HG02970 (cell line): ENCODE results near the gene PDCD2.
"Not testable (repeated sequence)": the region's sequence is repeated elsewhere in the genome, so short reads cannot be mapped to it uniquely, and the experiment has no call there.

Experiments used
- ATAC-seq: cut with Tn5 transposase; IDR thresholded peaks from one replicate; pipeline ENCODE4 v1.9.1; 2021; ENCODE audit warnings: mild to moderate bottlenecking, moderate library complexity, moderate number of reproducible peaks; ENCODE audit not compliant: unreplicated experiment, low FRiP score

PDCD2 gene

GRCh38 chr6:170553534-170554012 is 30.9 kb downstream of the PDCD2 start:
- peak; percentile 26 for ATAC-seq

DNA sequence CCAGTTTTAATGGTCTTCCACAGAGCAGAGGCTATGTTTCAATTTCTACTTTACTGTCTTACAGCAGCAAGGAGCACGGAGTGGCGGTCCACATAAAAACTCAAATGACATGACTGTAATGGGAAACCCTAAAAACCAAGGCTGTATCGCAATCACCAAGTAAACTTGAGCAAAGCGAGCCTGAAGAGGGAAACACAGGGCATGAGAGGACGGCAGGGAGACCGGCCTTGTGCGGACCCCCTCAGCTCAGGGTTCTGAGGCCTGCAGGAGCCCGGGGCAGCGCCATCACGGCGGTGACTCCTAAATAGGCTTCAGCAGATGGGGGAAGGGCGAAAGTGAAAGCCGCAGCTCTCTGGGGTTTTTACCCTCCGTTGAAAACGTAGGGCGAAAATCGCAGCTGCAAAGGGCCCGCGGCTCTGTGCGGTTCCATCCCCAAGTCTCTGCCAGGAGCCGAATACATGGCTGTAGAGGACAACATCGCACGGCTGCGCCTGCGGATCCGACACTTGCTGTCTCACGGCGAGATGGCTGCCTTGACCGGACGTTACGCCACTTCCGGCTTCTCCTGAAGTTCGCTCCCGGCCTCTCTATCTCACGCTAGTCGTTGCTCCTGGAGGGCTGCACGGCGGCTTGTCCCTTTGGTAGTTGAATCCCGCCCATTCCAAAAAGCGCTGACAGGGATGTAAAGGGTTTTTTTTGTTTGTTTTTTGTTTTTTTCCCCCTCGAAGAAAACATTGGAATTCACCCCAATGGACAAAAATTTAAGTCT is 31.5 kb downstream of the PDCD2 start, which contains the start of gene PSMB1:
PSMB1 (minus strand) TSS at position 543 of the 769 bp plus-strand sequence; CDS start at position 478, 65 bp downstream.
- peak; percentile 46 for ATAC-seq

DNA sequence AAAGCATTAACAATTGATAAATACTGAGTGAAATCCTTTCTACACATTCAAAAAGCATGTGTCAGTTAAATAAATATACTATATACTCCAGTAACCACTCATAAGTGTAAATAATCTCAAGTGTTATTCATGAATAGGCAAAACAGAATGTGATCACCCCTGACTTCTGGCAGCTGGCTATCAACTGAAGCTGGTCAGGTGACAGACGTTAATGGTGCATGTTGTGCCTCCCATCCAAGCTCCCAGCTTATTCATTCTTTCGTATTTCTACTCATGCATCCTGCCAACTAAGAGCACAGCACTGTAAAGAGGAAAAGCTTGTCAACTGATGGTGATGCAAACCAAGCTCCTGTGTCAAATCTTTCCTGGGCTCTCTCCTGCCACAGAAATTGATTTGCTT is 39.0 kb downstream of the PDCD2 start:
- ATAC-seq: no peak

GRCh38 chr6:170542031-170542719 is 42.3 kb downstream of the PDCD2 start:
- ATAC-seq: no peak

GRCh38 chr6:170537329-170537728 is 47.1 kb downstream of the PDCD2 start:
- no peak for ATAC-seq

DNA sequence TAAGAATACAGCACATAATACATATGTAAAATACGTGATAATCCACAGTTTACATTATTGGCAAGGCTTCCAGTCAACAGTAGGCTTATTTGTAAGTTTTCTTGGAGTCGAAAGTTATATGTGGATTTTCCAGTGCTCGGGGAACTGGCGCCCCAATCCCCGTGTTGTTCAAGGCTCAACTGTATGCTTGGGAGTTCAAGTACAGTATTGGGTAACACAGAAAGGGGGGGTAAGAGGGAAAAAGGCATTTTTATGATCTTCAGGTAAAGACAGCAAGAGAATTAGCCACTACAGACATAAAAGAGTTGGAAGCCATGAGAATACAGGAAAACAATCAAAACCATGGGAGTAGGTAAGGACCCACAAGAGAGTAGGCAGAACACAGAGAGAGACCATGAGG is 47.8 kb downstream of the PDCD2 start:
- no peak for ATAC-seq

- no peak for ATAC-seq
Measured at GRCh38 chr6:170535004-170535403, 49.4 kb downstream of the PDCD2 start.

DNA sequence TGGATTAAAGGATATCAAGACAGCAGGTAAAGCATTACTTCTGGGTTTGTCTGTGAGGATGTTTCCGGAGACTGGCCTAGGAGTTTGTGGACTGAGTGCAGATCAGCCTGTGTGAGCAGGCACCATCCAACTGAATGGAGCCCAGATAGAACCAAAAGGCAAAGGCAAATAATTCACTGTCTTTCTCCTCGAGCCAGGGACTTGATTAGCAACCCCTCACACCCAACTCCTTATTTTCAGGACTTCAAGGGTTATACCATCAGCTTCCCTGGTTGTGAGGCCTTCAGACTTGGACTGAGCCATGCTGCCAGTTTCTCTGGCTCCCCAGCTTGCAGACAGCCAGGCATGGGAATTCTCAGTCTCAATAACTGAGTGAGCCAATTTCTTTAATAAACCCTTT is 50.6 kb downstream of the PDCD2 start:
- ATAC-seq: no peak

- ATAC-seq: no peak
Measured at GRCh38 chr6:170532867-170533488, 51.5 kb downstream of the PDCD2 start.

- no peak for ATAC-seq
Measured at GRCh38 chr6:170529839-170530469, 54.5 kb downstream of the PDCD2 start.

GRCh38 chr6:170527995-170528394 is 56.4 kb downstream of the PDCD2 start:
- not testable (repeated sequence) for ATAC-seq

DNA sequence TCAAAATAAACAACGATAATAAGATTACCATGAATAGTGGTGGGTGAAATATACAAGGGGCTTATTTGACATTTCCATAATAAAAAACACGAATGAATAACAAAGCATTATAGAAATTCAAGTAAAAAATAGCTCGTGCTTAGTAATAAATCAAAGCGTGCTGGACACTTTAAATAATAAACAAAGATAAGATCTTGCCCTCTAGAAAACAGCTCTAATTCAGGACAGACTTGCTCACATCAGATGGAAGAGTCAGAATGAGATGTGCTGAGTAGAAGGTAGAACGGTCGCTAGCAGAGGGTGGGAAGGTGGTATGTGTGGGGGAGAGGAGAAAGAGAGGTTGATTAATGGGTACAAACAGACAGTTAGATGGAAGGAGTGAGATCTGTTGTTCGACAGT is 58.6 kb downstream of the PDCD2 start:
- no peak for ATAC-seq
